HG03565 (cell line): Measurements from ENCODE around the gene CADM3.

ENCODE experiments used
- ATAC-seq: cut with Tn5 transposase; IDR thresholded peaks from one replicate; pipeline ENCODE4 v1.9.1; 2021; ENCODE audit warnings: mild to moderate bottlenecking, moderate library complexity; ENCODE audit not compliant: unreplicated experiment

The CADM3 gene

DNA sequence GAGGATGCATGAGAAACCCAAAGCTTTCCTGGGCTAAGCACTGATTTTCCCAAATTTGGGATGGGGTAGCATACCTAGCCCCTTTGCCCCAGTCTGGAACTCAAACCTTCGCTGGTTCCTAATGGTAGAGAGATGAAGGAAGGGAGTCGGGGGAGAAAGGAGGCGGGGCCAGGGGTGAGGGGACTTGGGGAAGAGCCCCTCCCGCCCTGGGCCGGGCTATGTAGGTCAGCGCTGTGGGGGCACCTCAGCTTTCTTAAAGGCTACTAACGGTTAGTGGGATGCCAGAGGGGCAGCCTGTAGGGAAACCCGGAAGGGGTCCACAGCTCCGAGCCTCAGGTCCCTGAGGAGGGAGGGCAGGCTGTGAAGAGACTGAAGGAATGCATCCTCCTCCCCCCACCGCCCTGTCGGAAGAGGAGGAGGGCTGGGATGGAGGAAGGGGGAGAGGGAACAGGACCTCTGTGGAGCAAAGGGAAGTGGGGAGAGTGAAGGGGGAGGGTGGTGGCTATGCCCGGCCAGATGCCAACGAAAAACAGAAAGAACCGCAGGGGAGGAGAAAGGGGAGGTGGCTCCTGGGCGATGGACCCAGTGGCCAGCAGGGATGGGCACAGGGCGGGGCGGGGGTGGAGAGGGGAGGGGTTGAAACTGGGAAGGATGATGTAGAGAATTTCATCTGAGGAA, 1.3 kb downstream of the CADM3 start:
- ATAC-seq, result no peak

- ATAC-seq, result no peak
Measured at GRCh38 chr1:159173320-159173719, 1.9 kb downstream of the CADM3 start.

- ATAC-seq, result no peak
Measured at GRCh38 chr1:159175571-159175970, 4.2 kb downstream of the CADM3 start.

DNA sequence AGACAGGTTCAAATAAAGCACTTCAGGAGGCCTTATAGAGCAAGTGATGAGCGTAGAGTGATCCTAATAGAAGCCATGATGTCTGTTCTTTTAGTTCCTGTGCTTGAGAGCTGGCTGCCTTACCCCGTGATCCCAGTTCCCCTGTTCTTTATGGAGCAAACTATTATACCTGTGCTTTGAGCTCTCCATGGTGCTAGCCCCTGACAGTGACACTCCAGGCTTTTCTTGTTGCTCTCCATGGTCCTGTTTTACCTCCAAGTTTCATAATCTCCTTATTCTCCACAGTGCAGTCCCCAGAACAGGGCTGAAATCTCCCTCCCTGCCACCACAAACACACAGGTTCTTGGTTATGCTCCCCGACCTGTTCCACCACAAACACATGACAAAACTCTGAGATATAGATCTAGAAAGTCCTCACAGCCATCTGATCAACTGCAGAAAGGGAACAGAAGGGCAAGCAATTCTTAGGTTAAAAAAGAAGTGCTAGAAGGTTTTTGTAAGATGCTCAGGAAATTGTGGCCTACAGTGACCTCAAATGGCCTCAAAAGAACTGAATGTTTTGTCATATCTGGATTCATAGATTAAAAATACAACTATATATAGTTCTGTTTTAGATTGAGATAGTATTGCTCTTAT, 6.0 kb downstream of the CADM3 start:
- no peak for ATAC-seq

GRCh38 chr1:159179906-159180305, 8.5 kb downstream of the CADM3 start:
- no peak for ATAC-seq

- no peak for ATAC-seq
Measured at GRCh38 chr1:159180516-159180915, 9.1 kb downstream of the CADM3 start.

GRCh38 chr1:159181328-159182024, 10.1 kb downstream of the CADM3 start:
- no peak for ATAC-seq

DNA sequence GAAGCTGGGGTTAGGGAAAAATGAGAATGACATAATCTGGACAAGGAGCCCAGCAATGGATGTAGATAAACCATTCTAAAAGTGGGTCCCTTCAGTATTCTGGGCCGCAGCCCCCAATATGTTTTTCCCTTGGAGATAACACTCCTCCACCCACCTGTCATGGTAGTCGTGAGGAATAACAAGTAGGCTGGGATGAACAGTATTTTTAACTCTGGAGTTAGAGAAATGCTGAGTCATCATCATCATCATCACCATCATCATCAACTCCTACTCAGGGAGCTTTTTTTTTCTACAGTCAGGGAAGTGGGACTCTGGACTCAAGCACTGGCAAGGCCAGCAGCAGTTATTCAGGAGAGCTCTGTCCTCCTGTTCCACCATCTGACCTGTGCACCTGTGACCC, 12.8 kb downstream of the CADM3 start:
- ATAC-seq, result no peak

DNA sequence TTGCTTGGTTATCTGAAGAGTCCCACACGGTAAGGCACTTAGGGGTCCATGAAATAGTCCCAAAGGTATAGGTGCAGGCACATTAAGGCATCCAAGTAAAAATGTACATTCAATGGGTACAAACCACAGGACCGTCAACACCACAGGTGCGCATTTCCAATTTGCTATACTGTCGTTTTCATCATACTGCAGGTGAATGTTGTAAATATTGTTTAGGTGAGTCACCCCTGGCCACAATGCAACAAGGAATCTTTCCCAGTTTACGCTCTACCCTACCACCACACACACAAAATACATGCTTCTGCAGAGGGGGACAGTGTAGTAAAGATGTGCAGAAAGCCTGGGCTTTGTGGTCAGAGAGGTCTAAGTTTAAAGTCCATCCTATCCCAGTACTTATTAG, 13.7 kb downstream of the CADM3 start:
- no peak for ATAC-seq

GRCh38 chr1:159187033-159187432, 15.6 kb downstream of the CADM3 start:
- ATAC-seq, result no peak

- no peak for ATAC-seq
Measured at GRCh38 chr1:159187647-159188374, 16.4 kb downstream of the CADM3 start.

GRCh38 chr1:159188375-159188788, 17.0 kb downstream of the CADM3 start:
- peak; percentile 93 for ATAC-seq

DNA sequence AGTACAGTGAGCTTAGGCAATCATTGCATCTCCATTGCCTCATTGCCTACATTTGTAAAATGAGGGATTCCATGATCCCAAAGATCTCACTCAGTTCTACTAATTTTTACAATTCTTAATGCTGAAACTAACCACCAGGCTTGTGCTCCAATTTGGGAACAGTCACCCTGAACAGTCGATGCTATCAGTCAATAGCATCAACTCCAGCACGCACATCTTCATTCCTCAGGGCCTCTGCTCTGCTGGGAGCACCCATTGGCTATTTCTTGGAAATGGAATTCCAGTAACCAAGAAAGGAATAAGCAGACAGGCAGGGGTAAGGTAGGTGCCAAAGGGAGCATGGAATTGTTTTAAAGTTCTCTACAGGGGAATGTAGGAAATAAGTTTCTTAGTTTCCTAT, 19.0 kb downstream of the CADM3 start:
- no peak for ATAC-seq

- ATAC-seq, result no peak
Measured at GRCh38 chr1:159196543-159196942, 25.1 kb downstream of the CADM3 start.

- ATAC-seq, result peak; percentile 88
Measured at GRCh38 chr1:159197561-159198557, 26.4 kb downstream of the CADM3 start.

GRCh38 chr1:159199901-159200300, 28.5 kb downstream of the CADM3 start:
- no peak for ATAC-seq

DNA sequence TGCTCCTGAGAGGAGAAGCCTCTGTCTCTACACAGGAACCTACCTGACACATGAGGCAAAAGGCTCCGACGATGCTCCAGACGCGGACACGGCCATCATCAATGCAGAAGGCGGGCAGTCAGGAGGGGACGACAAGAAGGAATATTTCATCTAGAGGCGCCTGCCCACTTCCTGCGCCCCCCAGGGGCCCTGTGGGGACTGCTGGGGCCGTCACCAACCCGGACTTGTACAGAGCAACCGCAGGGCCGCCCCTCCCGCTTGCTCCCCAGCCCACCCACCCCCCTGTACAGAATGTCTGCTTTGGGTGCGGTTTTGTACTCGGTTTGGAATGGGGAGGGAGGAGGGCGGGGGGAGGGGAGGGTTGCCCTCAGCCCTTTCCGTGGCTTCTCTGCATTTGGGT, 29.4 kb downstream of the CADM3 start:
- no peak for ATAC-seq

DNA sequence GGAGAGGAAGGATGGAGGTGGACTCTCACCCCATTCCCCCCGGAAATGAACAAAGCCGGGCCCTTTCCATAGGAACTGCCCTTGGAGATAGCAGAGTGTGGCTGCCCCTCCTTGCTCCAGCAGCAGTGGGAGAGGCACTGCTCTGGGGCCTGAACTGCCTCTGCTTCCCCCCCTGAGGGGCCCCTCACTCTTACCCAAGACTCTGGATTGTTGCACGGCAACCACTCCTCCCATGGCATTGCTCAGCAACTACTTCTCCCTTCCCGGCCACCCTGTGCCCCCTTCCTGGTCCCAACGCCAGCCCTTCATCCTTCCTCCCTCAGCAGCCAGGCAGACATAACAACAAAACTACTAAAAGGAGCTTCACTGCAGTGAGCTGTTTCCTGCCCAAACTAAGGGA, 30.2 kb downstream of the CADM3 start:
- ATAC-seq, result no peak

DNA sequence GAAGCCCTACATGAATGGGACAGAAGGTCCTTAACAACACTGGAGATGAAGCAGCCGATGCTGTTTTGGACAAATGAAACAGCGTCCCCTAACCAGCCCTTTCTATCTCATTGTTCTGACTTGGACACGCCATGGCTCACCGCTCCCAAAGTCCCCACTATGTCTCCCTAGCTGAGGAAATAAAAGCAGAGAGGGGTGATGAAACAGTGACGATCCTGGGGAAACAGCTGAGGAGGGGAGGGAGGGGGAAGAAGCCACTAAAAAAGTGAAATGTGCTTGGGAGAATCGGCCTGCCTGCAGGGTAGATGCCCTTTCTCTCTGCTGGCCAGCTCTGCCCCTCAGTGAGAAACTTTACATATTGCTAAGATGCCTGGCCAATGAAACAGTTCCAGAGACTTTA, 32.2 kb downstream of the CADM3 start:
- ATAC-seq, result no peak
